GM12878 (cell line): ENCODE data around the gene GET3. TPM values are rescaled to one million over a fixed set of nuclear protein-coding genes. Genes with fewer than 3 reads are reported as not detected.

Source experiments
- CBX5 ChIP-seq: sonication (generic); IDR thresholded peaks from 2 replicates; pipeline ENCODE4 v1.6.1; 2016; ENCODE audit warnings: low read depth, moderate library complexity, mild to moderate bottlenecking, inconsistent platforms
- CEBPZ ChIP-seq: fragments of 150-350 bp; IDR thresholded peaks from 2 replicates; pipeline ENCODE4 v1.6.1; 2016; ENCODE audit warnings: low read depth, low read length
- IRF4 ChIP-seq: IDR thresholded peaks from 2 replicates; pipeline ENCODE4 v1.6.1; 2011; ENCODE audit warnings: low read depth, low read length
- PAX5 ChIP-seq: IDR thresholded peaks from 2 replicates; pipeline ENCODE4 v1.6.1; 2011; ENCODE audit warnings: low read depth, low read length, borderline replicate concordance
- POLR2A ChIP-seq: IDR thresholded peaks from 2 replicates; pipeline ENCODE4 v1.6.1; 2011; ENCODE audit warnings: low read depth, mild to moderate bottlenecking, low read length
- RAD51 ChIP-seq: fragments of 450-650 bp; IDR thresholded peaks from 2 replicates; pipeline ENCODE4 v1.6.1; 2016; ENCODE audit warnings: moderate library complexity, mild to moderate bottlenecking, inconsistent platforms
- RB1 ChIP-seq: fragments of 450-650 bp; formaldehyde crosslinking; IDR thresholded peaks from 2 replicates; pipeline ENCODE4 v1.6.1; 2017; ENCODE audit warnings: mild to moderate bottlenecking, borderline replicate concordance
- RBBP5 ChIP-seq: fragments of 200-600 bp; sonication (generic); conservative IDR thresholded peaks from 2 replicates; pipeline ENCODE4 v1.6.1; 2016
- TBL1XR1 ChIP-seq: IDR thresholded peaks from 2 replicates; pipeline ENCODE4 v1.6.1; 2012; ENCODE audit warnings: low read depth, low read length, improper control_type of control experiment
- USF1 ChIP-seq: IDR thresholded peaks from 2 replicates; pipeline ENCODE4 v1.6.1; 2011; ENCODE audit warnings: borderline replicate concordance, low read depth, mild to moderate bottlenecking, moderate library complexity, mixed read lengths, low read length; ENCODE audit not compliant: insufficient read depth; ENCODE audit errors: extremely low read length
- ZBTB40 ChIP-seq: fragments of 450-650 bp; IDR thresholded peaks from 2 replicates; pipeline ENCODE4 v1.6.1; 2016; ENCODE audit warnings: mild to moderate bottlenecking, moderate library complexity, borderline replicate concordance
- ZNF687 ChIP-seq: fragments of 450-650 bp; IDR thresholded peaks from 2 replicates; pipeline ENCODE4 v1.6.1; 2017; ENCODE audit warnings: mild to moderate bottlenecking, moderate library complexity
- polyA plus RNA-seq, 11 experiments: library from polyadenylated mRNA; depleted of rRNA in 4 of 11; unstranded in 6 of 11; stranded (reverse) in 5 of 11; fragments of >200 nt; fragmentation: Nextera tagmentation in 4 of 11; fragmentation: Illumina TruSeq in 1 of 11; extraction: Ambion mirVana in 4 of 11; extraction: Trizol in 1 of 11; gene quantifications; 1 replicate in 1 of 11; 2 replicates in 10 of 11; pipeline versions ENCODE4 v1.2.1 to v1.2.3, GENCODE V29; 2011 to 2016; ENCODE audit warnings: inconsistent platforms in 2 of 11, missing spikeins in 2 of 11, low read depth in 1 of 11
- total RNA-seq, 4 experiments: library from RNA; depleted of rRNA in 3 of 4; stranded (reverse); fragments of >200 nt in 3 of 4; fragmentation: Illumina TruSeq in 1 of 4; extraction: Trizol in 1 of 4; gene quantifications; 2 replicates each; pipeline versions ENCODE4 v1.2.1 to v1.2.3, GENCODE V29; 2013 to 2021

The GET3 gene
- total and polyA plus RNA-seq, 10 of the 15 experiments (the other 5 are each of a cell fraction or from before 2014, with no cell fraction given): 14.5 to 144 (median 97.2) TPM

- TF ChIP-seq RB1: no peak
- TF ChIP-seq TBL1XR1: 0 out of 2 replicates have a peak, but pooled peaks have one; percentile 28
- no peak for TF ChIP-seq ZBTB40
- peak; percentile 84 for TF ChIP-seq RAD51
- no peak for TF ChIP-seq RBBP5
- TF ChIP-seq CBX5: no peak
- no peak for TF ChIP-seq CEBPZ
- no peak for TF ChIP-seq PAX5
- 0 out of 2 replicates have a peak, but pooled peaks have one; percentile 36 for TF ChIP-seq ZNF687
- peak; percentile 44; the same call in 1 of the 2 replicates for TF ChIP-seq POLR2A
- peak; percentile 86 for TF ChIP-seq USF1
- TF ChIP-seq IRF4: no peak
Measured at GRCh38 chr19:12774588-12775555, 37.6 kb downstream of the GET3 start, which contains the start of gene HOOK2 (continued).
